DND-41 (cell line): Measurements from ENCODE around the gene NPHS1.

ENCODE experiments used
- EZH2 ChIP-seq: IDR thresholded peaks from 3 replicates; pipeline ENCODE4 v1.6.1; 2012; ENCODE audit warnings: borderline replicate concordance, low read depth, mild to moderate bottlenecking, moderate library complexity, low read length, inconsistent platforms; ENCODE audit not compliant: severe bottlenecking
- TF ChIP-seq, protein P1 (sequence below): IDR thresholded peaks from 2 replicates; pipeline ENCODE4 v1.5.1; 2012; ENCODE audit warnings: borderline replicate concordance, low read length, moderate library complexity, mild to moderate bottlenecking; ENCODE audit not compliant: poor library complexity, severe bottlenecking; ENCODE audit errors: extremely low read depth

DNA sequence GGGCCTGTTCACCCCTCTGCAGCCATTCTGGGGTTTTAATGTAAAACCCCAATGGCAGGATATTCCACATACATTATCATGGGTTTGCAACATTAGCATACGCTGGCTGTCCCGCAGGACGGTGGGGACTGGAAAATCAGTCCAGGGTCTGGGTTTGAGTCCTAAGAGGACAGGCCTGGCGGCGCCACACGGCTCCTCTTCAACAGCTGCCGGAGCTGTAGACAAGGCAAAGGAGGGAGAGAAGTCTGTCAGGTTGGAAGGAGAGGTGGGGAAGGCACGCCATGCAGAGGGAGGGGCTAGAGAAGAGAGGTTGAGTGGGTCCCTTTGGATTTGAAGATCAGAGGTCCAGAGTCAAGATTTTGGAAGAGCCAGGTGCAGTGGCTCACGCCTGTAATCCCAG is 36.1 kb upstream of the NPHS1 start:
- TF ChIP-seq, protein P1, sequence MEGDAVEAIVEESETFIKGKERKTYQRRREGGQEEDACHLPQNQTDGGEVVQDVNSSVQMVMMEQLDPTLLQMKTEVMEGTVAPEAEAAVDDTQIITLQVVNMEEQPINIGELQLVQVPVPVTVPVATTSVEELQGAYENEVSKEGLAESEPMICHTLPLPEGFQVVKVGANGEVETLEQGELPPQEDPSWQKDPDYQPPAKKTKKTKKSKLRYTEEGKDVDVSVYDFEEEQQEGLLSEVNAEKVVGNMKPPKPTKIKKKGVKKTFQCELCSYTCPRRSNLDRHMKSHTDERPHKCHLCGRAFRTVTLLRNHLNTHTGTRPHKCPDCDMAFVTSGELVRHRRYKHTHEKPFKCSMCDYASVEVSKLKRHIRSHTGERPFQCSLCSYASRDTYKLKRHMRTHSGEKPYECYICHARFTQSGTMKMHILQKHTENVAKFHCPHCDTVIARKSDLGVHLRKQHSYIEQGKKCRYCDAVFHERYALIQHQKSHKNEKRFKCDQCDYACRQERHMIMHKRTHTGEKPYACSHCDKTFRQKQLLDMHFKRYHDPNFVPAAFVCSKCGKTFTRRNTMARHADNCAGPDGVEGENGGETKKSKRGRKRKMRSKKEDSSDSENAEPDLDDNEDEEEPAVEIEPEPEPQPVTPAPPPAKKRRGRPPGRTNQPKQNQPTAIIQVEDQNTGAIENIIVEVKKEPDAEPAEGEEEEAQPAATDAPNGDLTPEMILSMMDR: no peak
- TF ChIP-seq EZH2: no peak
